HG02610 (cell line): ENCODE results near the gene MOB1B.
"Not testable (repeated sequence)": the region's sequence is repeated elsewhere in the genome, so short reads cannot be mapped to it uniquely, and the experiment has no call there.

Source experiments
- ATAC-seq: cut with Tn5 transposase; IDR thresholded peaks from one replicate; pipeline ENCODE4 v1.9.1; 2021; ENCODE audit warnings: mild to moderate bottlenecking, moderate library complexity; ENCODE audit not compliant: unreplicated experiment

The MOB1B gene

GRCh38 chr4:70901984-70902576 lies at the start of gene MOB1B:
TSS of gene MOB1B (plus strand) at chr4:70902369. CDS start at chr4:70902537, 168 bp downstream.
- ATAC-seq: peak; percentile 88

DNA sequence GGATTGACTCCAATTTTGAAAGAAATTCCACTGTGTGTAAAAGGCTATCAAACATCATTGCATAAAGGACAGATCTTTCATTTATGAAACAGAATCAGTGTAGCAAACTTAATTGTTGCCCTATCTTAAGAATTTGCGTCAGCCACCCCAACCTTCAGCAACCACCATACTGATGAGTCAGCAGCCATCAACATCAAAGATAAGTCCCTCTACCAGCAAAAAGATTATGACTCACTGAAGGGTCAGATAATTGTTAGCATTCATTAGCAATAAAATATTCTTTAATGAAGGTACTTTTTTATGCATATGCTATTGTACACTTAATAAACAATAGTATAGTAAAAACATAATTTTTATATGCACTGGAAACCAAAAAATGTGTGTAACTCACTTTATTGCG lies 46.7 kb upstream of the MOB1B start:
- no peak for ATAC-seq

DNA sequence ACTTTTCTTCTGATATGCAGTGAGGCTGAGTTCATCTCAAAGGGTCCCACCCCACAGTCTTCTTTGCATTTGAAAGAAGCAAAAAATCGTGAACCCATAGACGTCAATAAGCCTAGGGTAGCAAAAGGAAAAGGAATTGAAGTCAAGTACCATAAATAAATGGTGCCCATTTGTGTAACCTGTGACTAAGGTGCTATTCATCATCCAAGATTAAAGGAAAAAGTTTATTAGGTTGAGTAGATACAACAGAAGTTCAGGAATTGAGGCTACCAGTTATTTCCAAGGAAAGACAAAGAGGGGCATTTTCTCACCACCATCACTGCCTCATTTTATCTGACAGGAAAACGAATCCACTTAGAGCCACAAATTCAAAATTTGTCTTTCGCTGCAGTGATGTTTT lies 43.7 kb upstream of the MOB1B start:
- no peak for ATAC-seq

DNA sequence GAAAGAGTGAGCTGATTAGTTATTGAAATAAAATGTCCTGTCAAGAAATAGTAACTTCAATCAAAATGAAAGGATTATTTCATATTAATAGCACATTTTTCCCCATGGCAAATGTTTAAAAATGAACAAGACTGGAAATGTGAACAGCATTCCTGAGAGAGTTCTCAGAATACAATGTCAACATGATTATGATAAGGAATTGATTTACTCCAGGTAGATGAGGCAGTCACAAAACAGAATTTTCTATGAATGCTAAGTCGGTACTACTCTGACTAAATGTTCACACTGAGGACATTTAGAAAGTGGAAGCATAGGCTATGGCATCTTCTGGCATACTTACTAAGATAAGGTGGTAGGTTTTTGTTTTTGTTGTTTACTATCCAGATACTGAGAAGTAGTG lies 43.1 kb upstream of the MOB1B start:
- no peak for ATAC-seq

- peak; percentile 98 for ATAC-seq
Measured at GRCh38 chr4:70863099-70863790, 38.9 kb upstream of the MOB1B start.

DNA sequence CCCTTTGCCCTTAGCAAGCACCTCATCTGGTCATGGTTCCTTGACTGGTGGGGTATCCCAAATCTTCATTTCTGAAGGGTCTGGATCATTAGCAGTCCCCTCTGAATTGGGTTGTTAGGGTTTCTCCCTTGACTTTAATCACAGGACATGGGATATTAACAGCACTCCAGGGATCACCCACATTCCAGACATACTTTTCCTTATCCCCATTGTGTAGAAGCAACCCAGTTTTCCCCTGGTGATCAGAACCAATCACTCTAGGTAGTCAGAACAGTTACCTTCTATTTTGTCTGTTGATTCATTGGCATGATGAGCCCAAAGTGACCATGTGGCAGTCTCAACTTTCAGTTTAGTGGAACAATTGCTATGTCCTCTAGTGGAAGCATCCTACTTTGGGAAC lies 33.4 kb upstream of the MOB1B start:
- no peak for ATAC-seq

DNA sequence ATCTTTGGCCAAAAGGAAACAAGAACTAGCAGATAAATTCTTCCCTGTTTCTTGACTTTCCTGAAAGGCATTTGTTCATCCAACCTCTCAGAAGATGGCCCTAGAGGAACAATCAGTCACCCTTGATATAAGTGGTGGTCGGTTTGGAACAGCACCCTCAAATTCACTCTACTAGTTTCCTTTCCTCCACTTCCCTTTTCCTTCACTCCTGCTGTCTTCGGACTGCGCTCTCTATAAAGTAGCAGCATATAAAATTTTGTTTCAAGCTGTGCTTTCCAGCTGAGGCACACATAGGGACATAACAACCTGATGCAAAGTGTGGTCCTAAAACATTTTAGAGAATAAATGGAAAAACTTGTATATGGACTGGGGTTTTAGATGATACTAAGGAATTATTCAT lies 29.0 kb upstream of the MOB1B start:
- no peak for ATAC-seq

GRCh38 chr4:70874268-70875156 lies 27.7 kb upstream of the MOB1B start:
- peak; percentile 75 for ATAC-seq

DNA sequence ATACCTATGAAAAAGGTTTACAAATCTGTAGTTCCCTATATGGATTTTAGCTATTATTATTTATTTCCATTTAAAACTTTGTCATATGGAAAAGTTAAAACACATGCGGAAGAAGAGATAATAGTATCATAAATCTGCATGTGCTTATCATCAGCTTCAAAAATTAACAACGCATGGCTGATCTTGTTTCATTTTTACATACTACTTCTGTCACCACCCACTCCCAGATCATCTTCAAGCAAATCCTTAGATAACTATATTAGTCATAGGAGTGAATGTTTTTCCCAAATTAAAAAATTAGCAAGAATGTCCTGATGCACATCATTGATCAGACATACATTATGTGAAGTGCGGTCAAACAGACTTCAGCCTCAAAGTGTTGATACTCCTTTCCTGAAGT lies 24.6 kb upstream of the MOB1B start:
- ATAC-seq: no peak

- no peak for ATAC-seq
Measured at GRCh38 chr4:70880739-70881138, 21.4 kb upstream of the MOB1B start.

GRCh38 chr4:70885174-70885573 lies 17.0 kb upstream of the MOB1B start:
- ATAC-seq: no peak

- ATAC-seq: no peak
Measured at GRCh38 chr4:70892086-70892769, 9.9 kb upstream of the MOB1B start.

DNA sequence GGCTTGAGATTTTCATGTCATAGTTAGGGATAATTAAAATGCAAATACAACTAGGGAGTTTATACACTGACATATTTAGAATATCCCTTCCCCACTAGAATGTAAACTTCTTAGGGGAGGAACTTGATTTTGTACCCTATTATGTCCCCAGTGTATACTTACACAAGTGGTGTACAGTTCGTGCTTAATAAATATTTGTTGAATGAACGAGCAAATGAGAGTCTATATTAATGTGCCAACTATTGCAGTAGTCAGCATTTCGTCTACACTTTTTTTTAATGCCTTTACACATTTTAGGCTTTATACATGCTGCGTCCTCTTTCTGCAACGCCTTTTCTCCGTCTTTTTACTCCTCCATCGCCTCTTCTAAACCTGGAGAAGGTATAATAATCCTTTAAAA lies 8.4 kb upstream of the MOB1B start:
- ATAC-seq: no peak

DNA sequence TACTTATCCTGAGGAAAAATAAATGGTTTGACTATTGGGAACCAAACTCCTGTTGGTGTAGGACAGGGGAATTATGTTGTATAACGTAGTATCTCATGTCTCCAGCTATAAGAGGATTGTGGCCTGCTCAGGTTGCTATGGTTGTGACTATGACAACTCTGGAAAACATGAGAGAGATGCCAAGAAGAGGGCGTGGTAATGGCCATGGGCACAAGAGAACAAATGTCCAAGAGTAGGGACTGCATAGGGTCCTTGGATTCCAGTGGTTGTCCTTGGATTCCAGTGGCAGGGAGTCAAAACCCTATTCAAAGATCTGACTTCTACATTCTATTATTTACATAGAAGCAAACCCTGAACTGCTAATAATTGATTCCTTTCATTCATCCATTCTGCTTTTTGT lies 6.8 kb upstream of the MOB1B start:
- ATAC-seq: no peak

- no peak for ATAC-seq
Measured at GRCh38 chr4:70895811-70896491, 6.2 kb upstream of the MOB1B start.

GRCh38 chr4:70898581-70898980 lies 3.6 kb upstream of the MOB1B start:
- ATAC-seq: not testable (repeated sequence)

DNA sequence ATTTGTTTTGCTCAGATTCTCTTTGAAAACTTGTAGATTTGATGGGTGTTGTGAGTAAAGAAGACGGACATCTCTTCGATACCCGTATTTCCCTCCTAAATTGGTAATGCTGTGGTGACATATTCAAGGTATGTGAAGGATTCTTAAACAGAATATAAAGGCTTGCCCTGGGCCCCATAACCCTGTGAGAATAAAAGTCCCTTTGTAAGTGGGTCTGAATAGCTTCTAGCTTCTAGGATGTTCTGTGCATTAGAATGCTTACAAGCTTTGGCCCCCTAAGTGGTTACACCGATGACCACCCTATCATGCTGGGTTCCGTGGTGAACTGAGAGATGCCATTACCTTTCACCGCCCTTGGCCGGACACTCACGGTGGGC lies 574 bp upstream of the MOB1B start:
- no peak for ATAC-seq

DNA sequence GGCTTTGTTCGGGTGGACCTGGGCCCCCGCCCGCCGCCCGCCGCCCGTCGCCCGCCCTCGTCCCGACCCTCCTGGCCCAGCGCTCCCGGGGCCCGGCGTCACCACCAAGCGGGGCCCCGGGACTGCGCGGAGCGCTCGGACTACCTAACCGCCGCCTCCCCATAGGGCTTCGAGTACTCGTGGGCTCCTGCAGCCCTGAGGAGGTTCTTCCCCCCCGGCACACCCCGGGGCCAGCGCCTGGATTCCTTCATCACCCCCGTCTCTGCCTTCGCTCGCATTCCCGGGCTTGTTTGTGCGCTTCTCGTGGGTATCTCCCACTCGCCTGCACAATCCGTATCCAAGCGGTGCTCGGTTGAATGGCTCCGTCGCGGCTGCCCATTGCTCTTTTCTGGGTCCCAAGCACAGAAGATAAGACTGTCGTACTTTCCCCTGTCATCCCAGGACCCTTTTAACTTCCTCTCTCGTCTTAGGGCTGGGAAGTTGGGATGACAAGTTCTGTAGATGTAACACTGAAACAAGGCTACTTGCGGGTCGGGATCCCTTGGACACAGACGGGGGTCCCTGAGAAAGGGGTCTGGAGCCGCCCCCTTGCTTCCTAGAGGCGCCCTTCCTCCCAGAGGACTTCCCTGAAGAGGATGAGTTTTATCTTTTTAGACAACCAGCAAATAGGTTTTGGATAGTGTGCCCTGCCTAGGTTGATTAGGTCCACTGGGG lies 565 bp downstream of the MOB1B start:
- ATAC-seq: peak; percentile 41

- no peak for ATAC-seq
Measured at GRCh38 chr4:70903291-70903603, 1.1 kb downstream of the MOB1B start.

DNA sequence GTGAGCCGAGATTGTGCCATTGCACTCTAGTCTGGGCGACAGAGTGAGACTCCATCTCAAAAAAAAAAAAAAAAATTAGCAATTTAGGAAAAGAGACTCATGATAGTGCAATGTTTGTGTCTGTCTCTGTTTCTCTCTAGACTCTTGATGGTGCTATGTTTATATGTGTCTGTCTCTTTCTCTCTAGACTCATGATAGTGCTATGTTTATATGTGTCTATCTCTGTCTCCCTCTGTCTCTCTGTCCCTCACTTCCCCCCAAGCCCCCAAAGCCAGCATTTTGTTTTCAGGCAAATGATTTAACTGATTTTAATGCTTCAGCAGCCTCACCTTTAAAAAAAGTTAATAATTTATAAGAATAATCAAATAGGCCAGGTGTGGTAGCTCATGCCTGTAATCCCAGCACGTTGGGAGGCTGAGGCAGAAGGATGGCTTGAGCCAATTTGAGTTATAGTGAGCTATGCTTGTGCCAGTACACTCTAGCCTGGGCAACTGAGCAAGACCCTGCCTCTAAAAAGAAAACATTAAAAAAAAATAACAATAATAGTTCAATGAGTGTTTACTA lies 6.9 kb downstream of the MOB1B start:
- no peak for ATAC-seq
